ENCODE results near the gene VSIG10. TPM values are rescaled to one million over a fixed set of nuclear protein-coding genes. Genes with fewer than 3 reads are reported as not detected.

Gene VSIG10
- total RNA-seq, 1 donor from 2014 or later: 2.4 TPM

- intact Hi-C loops (cut with micrococcal nuclease): no loop called here
- peaks cover 70% of the 10 kb centered on the region for H3K36me3 Mint-ChIP-seq (ENCODE audit: low read depth)
- no peaks in the 10 kb centered on the region for H3K9me3 Mint-ChIP-seq
- CTCF ChIA-PET: no interaction called here
- peak overlapping the region; percentile 51 for H3K27ac Mint-ChIP-seq
- DNase-seq (no peak), ATAC-seq (ENCODE audit: low read depth) (no peak)
- POLR2A ChIA-PET: interaction anchor here (1.9 kb wide), 1 partner anchor 9 kb away, joined by 10 read pairs; the partner anchor contains the start of gene PEBP1
- H3K4me1 Mint-ChIP-seq: peaks cover 9% of the 10 kb centered on the region
- H3K4me3 Mint-ChIP-seq: no peak overlapping the region
- TF ChIP-seq, protein P1, sequence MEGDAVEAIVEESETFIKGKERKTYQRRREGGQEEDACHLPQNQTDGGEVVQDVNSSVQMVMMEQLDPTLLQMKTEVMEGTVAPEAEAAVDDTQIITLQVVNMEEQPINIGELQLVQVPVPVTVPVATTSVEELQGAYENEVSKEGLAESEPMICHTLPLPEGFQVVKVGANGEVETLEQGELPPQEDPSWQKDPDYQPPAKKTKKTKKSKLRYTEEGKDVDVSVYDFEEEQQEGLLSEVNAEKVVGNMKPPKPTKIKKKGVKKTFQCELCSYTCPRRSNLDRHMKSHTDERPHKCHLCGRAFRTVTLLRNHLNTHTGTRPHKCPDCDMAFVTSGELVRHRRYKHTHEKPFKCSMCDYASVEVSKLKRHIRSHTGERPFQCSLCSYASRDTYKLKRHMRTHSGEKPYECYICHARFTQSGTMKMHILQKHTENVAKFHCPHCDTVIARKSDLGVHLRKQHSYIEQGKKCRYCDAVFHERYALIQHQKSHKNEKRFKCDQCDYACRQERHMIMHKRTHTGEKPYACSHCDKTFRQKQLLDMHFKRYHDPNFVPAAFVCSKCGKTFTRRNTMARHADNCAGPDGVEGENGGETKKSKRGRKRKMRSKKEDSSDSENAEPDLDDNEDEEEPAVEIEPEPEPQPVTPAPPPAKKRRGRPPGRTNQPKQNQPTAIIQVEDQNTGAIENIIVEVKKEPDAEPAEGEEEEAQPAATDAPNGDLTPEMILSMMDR (IDR thresholded peaks at IDR 0.05): no peak
- H3K27me3 Mint-ChIP-seq: no peaks in the 10 kb centered on the region
Observed at GRCh38 chr12:118145113-118145797, 41.4 kb upstream of the VSIG10 start.

GRCh38 chr12:118144499-118144898 is 40.7 kb upstream of the VSIG10 start:
- no peaks in the 10 kb centered on the region for H3K27me3 Mint-ChIP-seq
- no peak for ATAC-seq (ENCODE audit: low read depth)
- intact Hi-C loops (cut with micrococcal nuclease): no loop called here
- POLR2A ChIA-PET: interaction anchor here (1.9 kb wide), 1 partner anchor 8 kb away, joined by 10 read pairs; the partner anchor contains the start of gene PEBP1
- TF ChIP-seq, protein P1 (IDR thresholded peaks at IDR 0.05): no peak
- DNase-seq: no peak
- H3K9me3 Mint-ChIP-seq: no peaks in the 10 kb centered on the region
- no peak overlapping the region for H3K4me3 Mint-ChIP-seq
- no peak overlapping the region for H3K27ac Mint-ChIP-seq
- CTCF ChIA-PET: no interaction called here
- peaks cover 9% of the 10 kb centered on the region for H3K4me1 Mint-ChIP-seq
- H3K36me3 Mint-ChIP-seq (ENCODE audit: low read depth): peaks cover 77% of the 10 kb centered on the region

GRCh38 chr12:118140825-118141224 is 37.0 kb upstream of the VSIG10 start:
- Mint-ChIP-seq H3K27ac (no peak overlapping the region), H3K27me3 (no peaks in the 10 kb centered on the region), H3K36me3 (ENCODE audit: low read depth) (peaks cover 65% of the 10 kb centered on the region), H3K4me3 (no peak overlapping the region), H3K4me1 (peaks cover 20% of the 10 kb centered on the region), H3K9me3 (no peaks in the 10 kb centered on the region)
- CTCF ChIA-PET: interaction anchor here (1.7 kb wide), 1 partner anchor 25 kb away, joined by 5 read pairs; no protein-coding TSS in a partner anchor
- TF ChIP-seq, protein P1 (IDR thresholded peaks at IDR 0.05): no peak
- intact Hi-C loops (cut with micrococcal nuclease): no loop called here
- no peak for ATAC-seq (ENCODE audit: low read depth)
- DNase-seq: no peak
- POLR2A ChIA-PET: no interaction called here

GRCh38 chr12:118137148-118137678 is 33.4 kb upstream of the VSIG10 start:
- ChIA-PET CTCF (interaction anchor here (1.6 kb wide), 1 partner anchor 239 kb away, joined by 5 read pairs; the partner anchor contains the start of gene SUDS3), POLR2A (interaction anchor here (0.6 to 2.2 kb wide), 9 partner anchors 8 to 241 kb away, joined by 3 to 21 read pairs (median 9); partner anchors contain the start of genes SUDS3, TAOK3 and WSB2)
- TF ChIP-seq, protein P1 (IDR thresholded peaks at IDR 0.05): no peak
- Mint-ChIP-seq H3K4me1 (peaks cover 20% of the 10 kb centered on the region), H3K4me3 (peak overlapping the region; percentile 98), H3K27ac (peak overlapping the region; percentile 76), H3K27me3 (no peaks in the 10 kb centered on the region), H3K9me3 (no peaks in the 10 kb centered on the region), H3K36me3 (ENCODE audit: low read depth) (peaks cover 37% of the 10 kb centered on the region)
- DNase-seq (no peak), ATAC-seq (ENCODE audit: low read depth) (no peak)
- intact Hi-C loops (cut with micrococcal nuclease): loop anchor here (2.0 to 5.0 kb wide), 2 partner anchors 40 to 72 kb away; no protein-coding TSS in a partner anchor

- intact Hi-C loops (cut with micrococcal nuclease): loop anchor here (1.0 to 5.0 kb wide), 6 partner anchors 16 to 240 kb away; partner anchors contain the start of genes RFC5, SUDS3 and VSIG10
- TF ChIP-seq, protein P1 (IDR thresholded peaks at IDR 0.05): no peak
- CTCF ChIA-PET: interaction anchor here (1.1 to 1.6 kb wide), 3 partner anchors 16 to 241 kb away, joined by 4 to 5 read pairs (median 5); partner anchors contain the start of gene SUDS3
- peak; percentile 25 for ATAC-seq (ENCODE audit: low read depth)
- peak; percentile 40 for DNase-seq
- H3K27me3 Mint-ChIP-seq: no peaks in the 10 kb centered on the region
- peak overlapping the region; percentile 76 for H3K27ac Mint-ChIP-seq
- H3K4me3 Mint-ChIP-seq: peak overlapping the region; percentile 98
- peaks cover 34% of the 10 kb centered on the region for H3K36me3 Mint-ChIP-seq (ENCODE audit: low read depth)
- POLR2A ChIA-PET: interaction anchor here (0.5 to 2.2 kb wide), 16 partner anchors 9 to 1689 kb away, joined by 3 to 21 read pairs (median 4); partner anchors contain the start of genes SUDS3, TAOK3, VSIG10 and WSB2
- peaks cover 20% of the 10 kb centered on the region for H3K4me1 Mint-ChIP-seq
- H3K9me3 Mint-ChIP-seq: no peaks in the 10 kb centered on the region
Observed at GRCh38 chr12:118136559-118137003, 32.8 kb upstream of the VSIG10 start.

Data from activated B cell treated with CpG ODN at 0.5 μM for 24 hours (primary cell).